H1 (cell line): ENCODE data around the gene OSGEP. TPM values are rescaled to one million over a fixed set of nuclear protein-coding genes. Genes with fewer than 3 reads are reported as not detected.

Experiments used
- CHD1 ChIP-seq: IDR thresholded peaks from 2 replicates; pipeline ENCODE4 v1.6.1; 2012; ENCODE audit warnings: low read depth, low read length, improper control_type of control experiment
- CHD2 ChIP-seq: IDR thresholded peaks from 2 replicates; pipeline ENCODE4 v1.6.1; 2012; ENCODE audit warnings: low read length, improper control_type of control experiment
- EZH2 ChIP-seq: fragments of 200-600 bp; sonication (generic); IDR thresholded peaks from 2 replicates; pipeline ENCODE4 v1.7.1; 2012; ENCODE audit warnings: low read depth, mild to moderate bottlenecking, moderate library complexity, low read length, inconsistent platforms; ENCODE audit not compliant: severe bottlenecking
- JUND ChIP-seq: IDR thresholded peaks from 2 replicates; pipeline ENCODE4 v1.6.1; 2011; ENCODE audit warnings: mild to moderate bottlenecking, improper control_type of control experiment, low read length
- SAP30 ChIP-seq: fragments of 300-600 bp; sonication (generic); IDR thresholded peaks from 2 replicates; pipeline ENCODE4 v1.7.1; 2012; ENCODE audit warnings: low read length, moderate library complexity, mild to moderate bottlenecking, inconsistent platforms; ENCODE audit not compliant: insufficient read depth, insufficient replicate concordance
- polyA plus RNA-seq, 7 experiments: library from polyadenylated mRNA; depleted of rRNA in 3 of 7; stranded (reverse) in 5 of 7; unstranded in 2 of 7; fragments of >200 nt in 5 of 7; fragments of 200-250 nt in 2 of 7; gene quantifications; 1 replicate in 5 of 7; 2 replicates in 1 of 7; 4 replicates in 1 of 7; pipeline versions ENCODE4 v1.2.1 to v1.2.3, GENCODE V29; 2011 to 2013; ENCODE audit warnings: missing spikeins in 2 of 7, mixed read lengths in 2 of 7
- total RNA-seq: library from RNA; stranded (reverse); fragmentation: NEBNext Ultra II Directional; extraction: Animal tissue kit (Norgen Biotek cat#: 25700); gene quantifications from 2 replicates; pipeline ENCODE4 v1.2.1, GENCODE V29; 2021
- TF ChIP-seq, protein P1 (sequence below): IDR thresholded peaks from 2 replicates; pipeline ENCODE4 v1.6.1; 2012; ENCODE audit warnings: low read length, inconsistent platforms

Gene OSGEP
- total and polyA plus RNA-seq, 2 of the 8 experiments (the other 6 are each of a cell fraction or from before 2014, with no cell fraction given) = 34.4 to 78.6 TPM

DNA sequence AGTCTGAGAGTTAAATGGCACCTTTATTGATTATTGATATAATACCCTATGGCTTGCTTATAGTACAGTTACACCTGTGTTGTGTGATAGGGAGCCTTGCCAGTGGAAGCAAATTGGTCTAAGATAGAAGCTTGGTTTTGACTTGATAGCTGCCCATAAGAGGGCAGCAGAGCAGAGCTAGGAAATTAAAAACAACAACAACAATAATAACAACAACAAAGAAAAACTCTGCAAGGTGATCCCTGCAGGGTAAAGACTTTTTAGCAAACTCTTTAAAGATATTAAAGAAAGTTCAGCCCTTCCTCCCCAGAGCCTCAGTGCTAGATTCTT, 32.7 kb upstream of the OSGEP start (continued):
- TF ChIP-seq SAP30 (no peak), CHD2 (no peak), JUND (no peak), CHD1 (no peak), EZH2 (no peak)
- TF ChIP-seq, protein P1, sequence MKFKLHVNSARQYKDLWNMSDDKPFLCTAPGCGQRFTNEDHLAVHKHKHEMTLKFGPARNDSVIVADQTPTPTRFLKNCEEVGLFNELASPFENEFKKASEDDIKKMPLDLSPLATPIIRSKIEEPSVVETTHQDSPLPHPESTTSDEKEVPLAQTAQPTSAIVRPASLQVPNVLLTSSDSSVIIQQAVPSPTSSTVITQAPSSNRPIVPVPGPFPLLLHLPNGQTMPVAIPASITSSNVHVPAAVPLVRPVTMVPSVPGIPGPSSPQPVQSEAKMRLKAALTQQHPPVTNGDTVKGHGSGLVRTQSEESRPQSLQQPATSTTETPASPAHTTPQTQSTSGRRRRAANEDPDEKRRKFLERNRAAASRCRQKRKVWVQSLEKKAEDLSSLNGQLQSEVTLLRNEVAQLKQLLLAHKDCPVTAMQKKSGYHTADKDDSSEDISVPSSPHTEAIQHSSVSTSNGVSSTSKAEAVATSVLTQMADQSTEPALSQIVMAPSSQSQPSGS = no peak
- TF ChIP-seq, all 59 proteins: peak for 2
